Neural cell (in vitro differentiated cells): ENCODE data around the gene NR1D1. TPM values are rescaled to one million over a fixed set of nuclear protein-coding genes. Genes with fewer than 3 reads are reported as not detected.
A peak's percentile ranks its signal among the peaks of the same experiment; 100 is the strongest.

Source experiments
- H2AFZ ChIP-seq: fragments of 200-600, 300-800 bp; sonication (generic), shearing (Covaris generic); 2 replicates; pipeline ENCODE4 v1.6.0; 2014; ENCODE audit warnings: low read depth, mild to moderate bottlenecking, antibody characterized with exemption, low read length, moderate library complexity
- H3F3A ChIP-seq: fragments of 200-600 bp; shearing (Covaris generic); 2 replicates; pipeline ENCODE4 v1.6.1; 2016; ENCODE audit warnings: mild to moderate bottlenecking, moderate library complexity, mixed read lengths, antibody characterized with exemption, low read length; ENCODE audit not compliant: insufficient read depth, poor library complexity, severe bottlenecking
- H3K27ac ChIP-seq: fragments of 200-600, 300-800 bp; sonication (generic), shearing (Covaris generic); 2 replicates; pipeline ENCODE4 v1.5.1; 2014; ENCODE audit warnings: mild to moderate bottlenecking, low read length, moderate library complexity
- H3K27me3 ChIP-seq: fragments of 300-800, 200-600 bp; sonication (generic), shearing (Covaris generic); 2 replicates; pipeline ENCODE4 v1.6.0; 2014; ENCODE audit warnings: mild to moderate bottlenecking, low read depth, low read length, moderate library complexity; ENCODE audit not compliant: insufficient read depth
- H3K36me3 ChIP-seq: fragments of 300-800, 200-600 bp; sonication (generic), shearing (Covaris generic); 2 replicates; pipeline ENCODE4 v1.5.1; 2014; ENCODE audit warnings: mild to moderate bottlenecking, antibody characterized with exemption, low read length, moderate library complexity; ENCODE audit not compliant: insufficient read depth
- H3K4me2 ChIP-seq: fragments of 300-800, 200-600 bp; sonication (generic), shearing (Covaris generic); 2 replicates; pipeline ENCODE4 v1.6.0; 2014; ENCODE audit warnings: mild to moderate bottlenecking, low read length
- H3K4me3 ChIP-seq: fragments of 300-800, 200-600 bp; sonication (generic), shearing (Covaris generic); 2 replicates; pipeline ENCODE4 v1.5.1; 2014; ENCODE audit warnings: mild to moderate bottlenecking, low read length, moderate library complexity
- H3K79me2 ChIP-seq: fragments of 200-600 bp; shearing (Covaris generic); replicated peaks from 2 replicates; pipeline ENCODE4 v1.6.0; 2014; ENCODE audit warnings: mild to moderate bottlenecking, low read length, moderate library complexity; ENCODE audit not compliant: insufficient read depth
- H3K9ac ChIP-seq: fragments of 300-800, 200-600 bp; sonication (generic), shearing (Covaris generic); 2 replicates; pipeline ENCODE4 v1.6.1; 2016; ENCODE audit warnings: mild to moderate bottlenecking, low read length, mixed read lengths
- H3K9me2 ChIP-seq: fragments of 200-600 bp; shearing (Covaris generic); 2 replicates; pipeline ENCODE4 v1.6.1; 2016; ENCODE audit warnings: mild to moderate bottlenecking, low read length, mixed read lengths; ENCODE audit not compliant: insufficient read depth
- H3K9me3 ChIP-seq: fragments of 200-600, 300-800 bp; sonication (generic), shearing (Covaris generic); 2 replicates; pipeline ENCODE4 v1.6.1; 2016; ENCODE audit warnings: mild to moderate bottlenecking, mixed run types, low read length, moderate library complexity, mixed read lengths
- H4K20me1 ChIP-seq: fragments of 200-600 bp; shearing (Covaris generic); 2 replicates; pipeline ENCODE4 v1.6.1; 2016; ENCODE audit warnings: mild to moderate bottlenecking, mixed run types; ENCODE audit not compliant: insufficient read depth
- EP300 ChIP-seq: fragments of 450-650 bp; conservative IDR thresholded peaks from 2 replicates; pipeline ENCODE4 v1.6.1; 2014; ENCODE audit warnings: antibody characterized with exemption, mild to moderate bottlenecking, moderate library complexity; ENCODE audit not compliant: poor library complexity, severe bottlenecking
- EZH2 ChIP-seq: fragments of 200-600, 300-800 bp; shearing (Covaris generic), sonication (generic); IDR thresholded peaks from 2 replicates; pipeline ENCODE4 v1.6.1; 2014; ENCODE audit warnings: antibody characterized with exemption, low read length, borderline replicate concordance, mild to moderate bottlenecking; ENCODE audit not compliant: insufficient read depth, poor library complexity, severe bottlenecking
- MXI1 ChIP-seq: fragments of 450-650 bp; conservative IDR thresholded peaks from 2 replicates; pipeline ENCODE4 v1.6.1; 2014; ENCODE audit warnings: antibody characterized with exemption, mild to moderate bottlenecking; ENCODE audit not compliant: poor library complexity, severe bottlenecking
- POLR2AphosphoS5 ChIP-seq: IDR thresholded peaks from 2 replicates; pipeline ENCODE4 v1.6.1; 2012
- RAD21 ChIP-seq: fragments of 450-650 bp; conservative IDR thresholded peaks from 2 replicates; pipeline ENCODE4 v1.6.1; 2014; ENCODE audit warnings: antibody characterized with exemption, mild to moderate bottlenecking, moderate library complexity
- SMC3 ChIP-seq: fragments of 450-650 bp; conservative IDR thresholded peaks from 2 replicates; pipeline ENCODE4 v1.6.1; 2014; ENCODE audit warnings: antibody characterized with exemption, mild to moderate bottlenecking, moderate library complexity; ENCODE audit not compliant: poor library complexity
- TAF1 ChIP-seq: IDR thresholded peaks from 2 replicates; pipeline ENCODE4 v1.6.1; 2012; ENCODE audit warnings: low read depth
- polyA plus RNA-seq: library from polyadenylated mRNA; depleted of rRNA; stranded (reverse); fragments of >200 nt; gene quantifications from 2 replicates; pipeline ENCODE4 v1.2.3, GENCODE V29; 2014
- TF ChIP-seq, protein P1 (sequence below): IDR thresholded peaks from 2 replicates; pipeline ENCODE4 v1.6.1; 2012; ENCODE audit warnings: borderline replicate concordance
- TF ChIP-seq, protein P2 (sequence below): fragments of 450-650 bp; IDR thresholded peaks from 2 replicates; pipeline ENCODE4 v1.5.1; 2014; ENCODE audit warnings: antibody characterized with exemption, mild to moderate bottlenecking, moderate library complexity; ENCODE audit not compliant: poor library complexity, severe bottlenecking

Gene NR1D1
- polyA plus RNA-seq, 1 donor from 2014 or later, result 0.73 TPM

DNA sequence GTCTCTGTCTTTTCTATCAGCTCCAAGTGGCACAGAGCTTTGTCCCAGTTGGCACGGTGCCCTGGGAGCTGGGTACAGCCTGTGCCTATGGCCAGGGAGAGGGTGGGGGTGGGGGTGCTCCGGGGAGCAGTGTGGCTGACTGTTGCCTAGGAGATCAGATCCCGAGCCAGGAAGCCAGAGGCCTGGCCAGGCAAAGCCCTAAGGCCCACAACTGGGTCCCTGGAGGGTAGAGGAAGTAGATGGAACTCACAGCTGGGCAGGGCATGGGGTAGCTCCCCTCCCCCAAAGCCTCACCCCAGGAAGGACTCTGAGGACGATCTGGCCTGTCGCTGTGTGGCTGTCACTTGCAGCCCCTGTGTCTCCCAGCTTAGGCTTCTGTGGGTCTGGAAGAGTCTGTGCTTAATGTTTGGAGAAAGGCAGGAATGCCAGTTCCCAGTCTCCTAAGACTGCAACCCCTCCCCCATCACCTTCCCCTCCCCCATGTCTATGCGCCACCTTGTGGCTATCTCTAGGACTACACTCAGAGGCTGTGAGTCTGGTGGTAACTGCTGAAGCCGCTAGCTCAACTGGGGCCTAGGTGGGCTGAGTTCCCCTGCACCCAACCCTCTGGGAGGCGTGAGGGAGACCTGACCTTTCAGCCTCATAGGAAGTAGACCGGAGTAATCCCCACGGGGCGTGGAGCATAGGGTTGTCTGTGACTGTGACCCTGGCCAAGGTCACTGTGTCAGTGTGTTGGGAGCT, 25.0 kb downstream of the NR1D1 start:
- H3K36me3 ChIP-seq, result no peaks in the 10 kb centered on the region
- no peaks in the 10 kb centered on the region for H3F3A ChIP-seq
- H3K27ac ChIP-seq, result no peak overlapping the region
- no peak overlapping the region for H3K4me2 ChIP-seq
- no peak for TF ChIP-seq EP300
- no peak for TF ChIP-seq POLR2AphosphoS5
- peak; percentile 66 for TF ChIP-seq RAD21
- TF ChIP-seq MXI1, result no peak
- TF ChIP-seq TAF1, result no peak
- peak; percentile 88 for TF ChIP-seq SMC3
- TF ChIP-seq, protein P1, sequence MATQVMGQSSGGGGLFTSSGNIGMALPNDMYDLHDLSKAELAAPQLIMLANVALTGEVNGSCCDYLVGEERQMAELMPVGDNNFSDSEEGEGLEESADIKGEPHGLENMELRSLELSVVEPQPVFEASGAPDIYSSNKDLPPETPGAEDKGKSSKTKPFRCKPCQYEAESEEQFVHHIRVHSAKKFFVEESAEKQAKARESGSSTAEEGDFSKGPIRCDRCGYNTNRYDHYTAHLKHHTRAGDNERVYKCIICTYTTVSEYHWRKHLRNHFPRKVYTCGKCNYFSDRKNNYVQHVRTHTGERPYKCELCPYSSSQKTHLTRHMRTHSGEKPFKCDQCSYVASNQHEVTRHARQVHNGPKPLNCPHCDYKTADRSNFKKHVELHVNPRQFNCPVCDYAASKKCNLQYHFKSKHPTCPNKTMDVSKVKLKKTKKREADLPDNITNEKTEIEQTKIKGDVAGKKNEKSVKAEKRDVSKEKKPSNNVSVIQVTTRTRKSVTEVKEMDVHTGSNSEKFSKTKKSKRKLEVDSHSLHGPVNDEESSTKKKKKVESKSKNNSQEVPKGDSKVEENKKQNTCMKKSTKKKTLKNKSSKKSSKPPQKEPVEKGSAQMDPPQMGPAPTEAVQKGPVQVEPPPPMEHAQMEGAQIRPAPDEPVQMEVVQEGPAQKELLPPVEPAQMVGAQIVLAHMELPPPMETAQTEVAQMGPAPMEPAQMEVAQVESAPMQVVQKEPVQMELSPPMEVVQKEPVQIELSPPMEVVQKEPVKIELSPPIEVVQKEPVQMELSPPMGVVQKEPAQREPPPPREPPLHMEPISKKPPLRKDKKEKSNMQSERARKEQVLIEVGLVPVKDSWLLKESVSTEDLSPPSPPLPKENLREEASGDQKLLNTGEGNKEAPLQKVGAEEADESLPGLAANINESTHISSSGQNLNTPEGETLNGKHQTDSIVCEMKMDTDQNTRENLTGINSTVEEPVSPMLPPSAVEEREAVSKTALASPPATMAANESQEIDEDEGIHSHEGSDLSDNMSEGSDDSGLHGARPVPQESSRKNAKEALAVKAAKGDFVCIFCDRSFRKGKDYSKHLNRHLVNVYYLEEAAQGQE, result no peak
- no peak for TF ChIP-seq EZH2
- TF ChIP-seq, protein P2, sequence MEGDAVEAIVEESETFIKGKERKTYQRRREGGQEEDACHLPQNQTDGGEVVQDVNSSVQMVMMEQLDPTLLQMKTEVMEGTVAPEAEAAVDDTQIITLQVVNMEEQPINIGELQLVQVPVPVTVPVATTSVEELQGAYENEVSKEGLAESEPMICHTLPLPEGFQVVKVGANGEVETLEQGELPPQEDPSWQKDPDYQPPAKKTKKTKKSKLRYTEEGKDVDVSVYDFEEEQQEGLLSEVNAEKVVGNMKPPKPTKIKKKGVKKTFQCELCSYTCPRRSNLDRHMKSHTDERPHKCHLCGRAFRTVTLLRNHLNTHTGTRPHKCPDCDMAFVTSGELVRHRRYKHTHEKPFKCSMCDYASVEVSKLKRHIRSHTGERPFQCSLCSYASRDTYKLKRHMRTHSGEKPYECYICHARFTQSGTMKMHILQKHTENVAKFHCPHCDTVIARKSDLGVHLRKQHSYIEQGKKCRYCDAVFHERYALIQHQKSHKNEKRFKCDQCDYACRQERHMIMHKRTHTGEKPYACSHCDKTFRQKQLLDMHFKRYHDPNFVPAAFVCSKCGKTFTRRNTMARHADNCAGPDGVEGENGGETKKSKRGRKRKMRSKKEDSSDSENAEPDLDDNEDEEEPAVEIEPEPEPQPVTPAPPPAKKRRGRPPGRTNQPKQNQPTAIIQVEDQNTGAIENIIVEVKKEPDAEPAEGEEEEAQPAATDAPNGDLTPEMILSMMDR, result peak; percentile 83
- peaks cover 7% of the 10 kb centered on the region for H3K79me2 ChIP-seq
- no peaks in the 10 kb centered on the region for H3K27me3 ChIP-seq
- no peaks in the 10 kb centered on the region for H3K9me2 ChIP-seq
- no peak overlapping the region for H3K4me3 ChIP-seq
- H3K9ac ChIP-seq, result no peak overlapping the region
- no peaks in the 10 kb centered on the region for H3K9me3 ChIP-seq
- no peaks in the 10 kb centered on the region for H4K20me1 ChIP-seq
- no peak overlapping the region for H2AFZ ChIP-seq

DNA sequence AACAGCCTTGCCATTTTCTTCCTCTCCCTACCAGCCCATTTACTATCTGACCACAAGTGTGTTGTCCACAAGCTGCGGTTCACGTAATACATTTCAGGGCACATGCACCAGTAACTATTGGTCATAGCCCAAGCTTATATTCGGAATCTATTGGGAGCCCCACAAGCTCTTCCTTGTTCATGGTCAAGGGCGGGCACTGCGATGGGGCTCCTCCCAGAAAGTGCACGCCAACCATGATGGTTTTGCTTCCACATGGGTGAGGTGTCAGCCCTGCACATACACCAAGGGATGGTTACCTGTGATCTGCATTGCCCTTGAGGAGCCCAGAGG, 25.6 kb downstream of the NR1D1 start:
- no peaks in the 10 kb centered on the region for H3K9me3 ChIP-seq
- H4K20me1 ChIP-seq, result no peaks in the 10 kb centered on the region
- H2AFZ ChIP-seq, result no peak overlapping the region
- no peaks in the 10 kb centered on the region for H3K27me3 ChIP-seq
- no peaks in the 10 kb centered on the region for H3F3A ChIP-seq
- H3K79me2 ChIP-seq, result peaks cover 12% of the 10 kb centered on the region
- no peak overlapping the region for H3K4me2 ChIP-seq
- no peak overlapping the region for H3K4me3 ChIP-seq
- TF ChIP-seq EZH2 (no peak), TAF1 (no peak), SMC3 (no peak), POLR2AphosphoS5 (no peak), RAD21 (no peak), MXI1 (no peak), EP300 (no peak)
- TF ChIP-seq, protein P2, result no peak
- TF ChIP-seq, protein P1, result no peak
- H3K9ac ChIP-seq, result no peak overlapping the region
- no peaks in the 10 kb centered on the region for H3K36me3 ChIP-seq
- H3K27ac ChIP-seq, result no peak overlapping the region
- H3K9me2 ChIP-seq, result no peaks in the 10 kb centered on the region
